ENCODE measurements around the gene ARL15.
"Not testable (repeated sequence)": the region's sequence is repeated elsewhere in the genome, so short reads cannot be mapped to it uniquely, and the experiment has no call there.

- TF ChIP-seq CTCF (conservative IDR thresholded peaks at IDR 0.05; ENCODE audit: low read depth, low read length); POLR2A (IDR thresholded peaks at IDR 0.05; ENCODE audit: low read depth, low read length); CEBPB (IDR thresholded peaks at IDR 0.05; ENCODE audit: low read depth, low read length); USF2 (IDR thresholded peaks at IDR 0.05; ENCODE audit: low read depth, low read length); MXI1 (IDR thresholded peaks at IDR 0.05; ENCODE audit: borderline replicate concordance, low read depth, low read length); RAD21 (IDR thresholded peaks at IDR 0.05; ENCODE audit: low read length): not testable (repeated sequence)
These were observed 42.2 kb upstream of the ARL15 start for GRCh38 chr5:54352580-54352979.
